Measurements from ENCODE around the gene ADAM12. TPM values are rescaled to one million over a fixed set of nuclear protein-coding genes. Genes with fewer than 3 reads are reported as not detected.

ADAM12 gene
- polyA plus RNA-seq, 3 donors: 0.05 TPM; not detected in 2

DNA sequence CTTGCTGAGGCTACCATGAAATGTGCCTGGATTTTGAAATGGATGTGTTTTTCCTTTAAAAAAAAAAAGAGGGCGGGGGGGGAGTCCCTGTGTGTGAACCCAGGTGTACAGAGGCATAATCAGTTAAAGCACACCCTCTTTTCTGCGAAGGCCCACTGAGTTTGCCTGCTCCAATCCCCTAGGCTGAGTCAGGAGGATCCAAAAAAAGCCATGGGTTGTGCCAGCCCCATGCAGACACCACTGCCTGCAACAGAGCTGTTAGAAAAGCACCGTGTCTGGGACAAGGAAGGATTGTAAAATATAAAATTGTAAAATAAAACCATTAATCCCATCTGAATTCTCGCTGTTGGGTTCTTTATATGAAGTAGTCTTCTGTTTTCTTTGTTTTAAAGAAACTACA lies 217.9 kb downstream of the ADAM12 start:
- Mint-ChIP-seq H3K9me3 (no peaks in the 10 kb centered on the region), H3K4me3 (no peak overlapping the region), H3K27ac (no peak overlapping the region), H3K27me3 (ENCODE audit: low read depth in 3 of 3) (peaks cover 5 to 10% (median 7%) of the 10 kb centered on the region in 3 donors), H3K36me3 (no peaks in the 10 kb centered on the region), H3K4me1 (no peaks in the 10 kb centered on the region)
- no peaks in the 10 kb centered on the region for H3K79me2 ChIP-seq (ENCODE audit: insufficient read depth, low read length)
- H2AFZ ChIP-seq (ENCODE audit: insufficient read depth, low read depth, low read length, poor library complexity, severe bottlenecking): no peak overlapping the region
- no peaks in the 10 kb centered on the region for H4K20me1 ChIP-seq (ENCODE audit: insufficient read depth, low read length)
- no peaks in the 10 kb centered on the region for H3K36me3 ChIP-seq (replicated peaks in 1 of 2; ENCODE audit: control insufficient read depth in 1 of 2, insufficient read depth in 2 of 2, low read length in 2 of 2)
- H3K27ac ChIP-seq (ENCODE audit: low read depth in 1 of 2, low read length in 2 of 2): no peak overlapping the region
- DNase-seq: no peak
- H3K4me1 ChIP-seq (ENCODE audit: control insufficient read depth in 1 of 2, insufficient read depth in 2 of 2, low read length in 2 of 2): no peaks in the 10 kb centered on the region
- no peak overlapping the region for H3K9ac ChIP-seq (ENCODE audit: insufficient read depth, low read length, poor library complexity, severe bottlenecking)
- WGBS (ENCODE audit: insufficient coverage): no CpG with 5 or more reads among the region's 4 CpGs
- H3K4me3 ChIP-seq (replicated peaks in 1 of 3; ENCODE audit: low read depth in 2 of 3, low read length in 3 of 3): no peak overlapping the region
- H3K4me2 ChIP-seq (replicated peaks; ENCODE audit: extremely low read depth, low read length, poor library complexity, severe bottlenecking): no peak overlapping the region
- intact Hi-C loops (cut with micrococcal nuclease): no loop called here
- TF ChIP-seq, protein P1, sequence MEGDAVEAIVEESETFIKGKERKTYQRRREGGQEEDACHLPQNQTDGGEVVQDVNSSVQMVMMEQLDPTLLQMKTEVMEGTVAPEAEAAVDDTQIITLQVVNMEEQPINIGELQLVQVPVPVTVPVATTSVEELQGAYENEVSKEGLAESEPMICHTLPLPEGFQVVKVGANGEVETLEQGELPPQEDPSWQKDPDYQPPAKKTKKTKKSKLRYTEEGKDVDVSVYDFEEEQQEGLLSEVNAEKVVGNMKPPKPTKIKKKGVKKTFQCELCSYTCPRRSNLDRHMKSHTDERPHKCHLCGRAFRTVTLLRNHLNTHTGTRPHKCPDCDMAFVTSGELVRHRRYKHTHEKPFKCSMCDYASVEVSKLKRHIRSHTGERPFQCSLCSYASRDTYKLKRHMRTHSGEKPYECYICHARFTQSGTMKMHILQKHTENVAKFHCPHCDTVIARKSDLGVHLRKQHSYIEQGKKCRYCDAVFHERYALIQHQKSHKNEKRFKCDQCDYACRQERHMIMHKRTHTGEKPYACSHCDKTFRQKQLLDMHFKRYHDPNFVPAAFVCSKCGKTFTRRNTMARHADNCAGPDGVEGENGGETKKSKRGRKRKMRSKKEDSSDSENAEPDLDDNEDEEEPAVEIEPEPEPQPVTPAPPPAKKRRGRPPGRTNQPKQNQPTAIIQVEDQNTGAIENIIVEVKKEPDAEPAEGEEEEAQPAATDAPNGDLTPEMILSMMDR (IDR thresholded peaks at IDR 0.05): no peak
- H3K27me3 ChIP-seq (ENCODE audit: control insufficient read depth in 2 of 2, insufficient read depth in 2 of 2, low read length in 2 of 2): no peaks in the 10 kb centered on the region
- no peaks in the 10 kb centered on the region for H3K9me3 ChIP-seq (replicated peaks in 1 of 2; ENCODE audit: control insufficient read depth in 1 of 2, insufficient read depth in 1 of 2, low read length in 2 of 2)

DNA sequence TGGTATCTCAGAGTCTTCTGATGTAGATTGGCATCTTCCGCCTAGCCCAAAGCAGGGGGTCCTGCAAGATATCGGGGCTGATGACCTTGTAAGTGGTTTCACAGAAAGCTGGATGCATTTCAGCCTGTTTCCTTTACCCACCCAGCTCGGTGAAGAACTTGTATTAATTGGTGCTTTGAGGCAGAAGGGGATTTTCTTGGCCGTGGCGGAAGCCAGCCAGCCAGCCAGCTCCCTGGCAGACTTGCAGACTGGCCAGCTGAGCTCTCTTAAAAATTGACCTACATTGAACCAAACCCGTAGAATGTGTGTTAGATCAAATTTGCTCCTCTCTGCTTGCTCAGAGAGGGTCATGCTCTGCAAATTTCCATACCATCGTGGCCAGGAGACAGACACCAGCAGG lies 218.4 kb downstream of the ADAM12 start:
- no peak overlapping the region for H3K27ac ChIP-seq (ENCODE audit: low read depth in 1 of 2, low read length in 2 of 2)
- Mint-ChIP-seq H3K4me1 (no peaks in the 10 kb centered on the region), H3K4me3 (no peak overlapping the region)

More for the DNA sequence above, 218.4 kb downstream of the ADAM12 start:
- Histone ChIP-seq H4K20me1 (ENCODE audit: insufficient read depth, low read length) (no peaks in the 10 kb centered on the region), H3K79me2 (ENCODE audit: insufficient read depth, low read length) (no peaks in the 10 kb centered on the region), H3K9me3 (replicated peaks in 1 of 2; ENCODE audit: control insufficient read depth in 1 of 2, insufficient read depth in 1 of 2, low read length in 2 of 2) (no peaks in the 10 kb centered on the region), H3K27me3 (ENCODE audit: control insufficient read depth in 2 of 2, insufficient read depth in 2 of 2, low read length in 2 of 2) (no peaks in the 10 kb centered on the region), H3K36me3 (replicated peaks in 1 of 2; ENCODE audit: control insufficient read depth in 1 of 2, insufficient read depth in 2 of 2, low read length in 2 of 2) (no peaks in the 10 kb centered on the region), H3K9ac (ENCODE audit: insufficient read depth, low read length, poor library complexity, severe bottlenecking) (no peak overlapping the region), H3K4me2 (replicated peaks; ENCODE audit: extremely low read depth, low read length, poor library complexity, severe bottlenecking) (no peak overlapping the region), H2AFZ (ENCODE audit: insufficient read depth, low read depth, low read length, poor library complexity, severe bottlenecking) (no peak overlapping the region), H3K4me1 (ENCODE audit: control insufficient read depth in 1 of 2, insufficient read depth in 2 of 2, low read length in 2 of 2) (no peaks in the 10 kb centered on the region), H3K4me3 (replicated peaks in 1 of 3; ENCODE audit: low read depth in 2 of 3, low read length in 3 of 3) (no peak overlapping the region)
- DNase-seq: no peak
- 89% methylated on average over 5 of the region's 7 CpGs for WGBS (ENCODE audit: insufficient coverage)
- Mint-ChIP-seq H3K36me3 (no peaks in the 10 kb centered on the region), H3K27ac (no peak overlapping the region), H3K27me3 (ENCODE audit: low read depth in 3 of 3) (peaks cover 7 to 10% (median 8%) of the 10 kb centered on the region in 3 donors), H3K9me3 (no peaks in the 10 kb centered on the region)
- TF ChIP-seq, protein P1 (IDR thresholded peaks at IDR 0.05): no peak
- intact Hi-C loops (cut with micrococcal nuclease): no loop called here
